PC-9 (cell line): ENCODE data around the gene SETD3. TPM values are rescaled to one million over a fixed set of nuclear protein-coding genes. Genes with fewer than 3 reads are reported as not detected.

Experiments used
- BruUV-seq: library from RNA; stranded (reverse); fragments of 400-500 nt; replicated peaks from 2 replicates; lab custom pipeline; 2021; lab: Mats Ljungman, UMichigan
- CTCF ChIA-PET: fragments of 300-600 bp; sonication (Branson Sonifier 250); formaldehyde crosslinking; loops from one replicate; lab custom pipeline; 2022; ENCODE audit warnings: antibody characterized with exemption; lab: Charles Lee
- POLR2A ChIA-PET: fragments of 300-600 bp; sonication (Branson Sonifier 250); formaldehyde crosslinking; loops from one replicate; lab custom pipeline; 2022; ENCODE audit warnings: antibody characterized with exemption; ENCODE audit not compliant: unreplicated experiment; lab: Charles Lee
- DNase-seq, 2 experiments: peaks; one replicate each; pipeline versions ENCODE4 v3.0.0 to v3.0.0-alpha.2; 2015 to 2022; ENCODE audit warnings: mixed read lengths in 1 of 2
- H2AFZ ChIP-seq: fragments of 200-600 bp; sonication (generic); 2 replicates; pipeline ENCODE4 v1.8.1; 2017; ENCODE audit warnings: antibody characterized with exemption
- H3F3A ChIP-seq: fragments of 200-600 bp; sonication (generic); 2 replicates; pipeline ENCODE4 v1.8.1; 2017; ENCODE audit warnings: antibody characterized with exemption, mild to moderate bottlenecking, low read depth; ENCODE audit not compliant: insufficient read depth
- H3K27ac ChIP-seq: fragments of 200-600 bp; sonication (generic); 2 replicates; pipeline ENCODE4 v1.6.1; 2016; ENCODE audit warnings: mixed run types
- H3K27me3 ChIP-seq: fragments of 200-600 bp; sonication (generic); 2 replicates; pipeline ENCODE4 v1.6.1; 2016; ENCODE audit warnings: low read depth, mixed run types; ENCODE audit not compliant: insufficient read depth
- H3K36me3 ChIP-seq: fragments of 200-600 bp; sonication (generic); 2 replicates; pipeline ENCODE4 v1.6.1; 2016; ENCODE audit warnings: low read depth, mixed run types
- H3K4me1 ChIP-seq: fragments of 200-600 bp; sonication (generic); replicated peaks from 2 replicates; pipeline ENCODE4 v1.6.1; 2016; ENCODE audit warnings: mixed run types; ENCODE audit not compliant: insufficient read depth
- H3K4me2 ChIP-seq: fragments of 200-600 bp; sonication (generic); 2 replicates; pipeline ENCODE4 v1.6.1; 2017; ENCODE audit warnings: mixed run types
- H3K4me3 ChIP-seq: fragments of 200-600 bp; sonication (generic); 2 replicates; pipeline ENCODE4 v1.6.1; 2016; ENCODE audit warnings: mixed run types
- H3K79me2 ChIP-seq: fragments of 200-600 bp; sonication (generic); 2 replicates; pipeline ENCODE4 v1.6.1; 2017; ENCODE audit warnings: low read depth, mixed run types
- H3K9me2 ChIP-seq: fragments of 200-600 bp; sonication (generic); 2 replicates; pipeline ENCODE4 v1.8.1; 2017; ENCODE audit warnings: mild to moderate bottlenecking; ENCODE audit not compliant: insufficient read depth
- H3K9me3 ChIP-seq: fragments of 200-600 bp; sonication (generic); 2 replicates; pipeline ENCODE4 v1.8.1; 2016; ENCODE audit warnings: low read depth; ENCODE audit not compliant: insufficient read depth
- H4K20me1 ChIP-seq: fragments of 200-600 bp; sonication (generic); 2 replicates; pipeline ENCODE4 v1.8.1; 2017; ENCODE audit not compliant: insufficient read depth
- CTCF ChIP-seq: fragments of 200-600 bp; sonication (generic); conservative IDR thresholded peaks from 2 replicates; pipeline ENCODE4 v1.6.1; 2017; ENCODE audit warnings: mixed run types, antibody characterized with exemption, mild to moderate bottlenecking, moderate library complexity
- EZH2 ChIP-seq: fragments of 200-600 bp; sonication (generic); IDR thresholded peaks from 2 replicates; pipeline ENCODE4 v1.8.0; 2017; ENCODE audit warnings: antibody characterized with exemption, low read depth
- intact Hi-C: fragments of 100-400 bp; cut with micrococcal nuclease; formaldehyde crosslinking; loops from one replicate; pipeline ENCODE4 v1.10.0; 2022; ENCODE audit not compliant: unreplicated experiment
- total RNA-seq: library from RNA; stranded (reverse); gene quantifications from 2 replicates; pipeline ENCODE4 v1.2.3, GENCODE V29; 2021

Gene SETD3
- total RNA-seq, 1 experiment from 2014 or later, result 13.4 TPM

- BruUV-seq, result no TSS peak
- Histone ChIP-seq H3K4me2 (no peak overlapping the region), H3K36me3 (no peaks in the 10 kb centered on the region), H3K9me3 (no peaks in the 10 kb centered on the region), H4K20me1 (no peaks in the 10 kb centered on the region; the same call in 1 of the 2 replicates), H3K27ac (no peak overlapping the region), H2AFZ (no peak overlapping the region), H3K9me2 (no peaks in the 10 kb centered on the region), H3K4me3 (no peak overlapping the region), H3K79me2 (no peaks in the 10 kb centered on the region), H3K4me1 (no peaks in the 10 kb centered on the region), H3K27me3 (no peaks in the 10 kb centered on the region), H3F3A (no peaks in the 10 kb centered on the region)
- POLR2A ChIA-PET, result no interaction called here
- intact Hi-C loops, result no loop called here
- CTCF ChIA-PET, result no interaction called here
- DNase-seq, result no peak
- no peak for TF ChIP-seq EZH2
- TF ChIP-seq CTCF, result no peak
Measured at GRCh38 chr14:99445931-99446330, 34.7 kb downstream of the SETD3 start.

- Histone ChIP-seq H3K4me3 (no peak overlapping the region), H3K9me2 (no peaks in the 10 kb centered on the region), H3K79me2 (no peaks in the 10 kb centered on the region), H4K20me1 (no peaks in the 10 kb centered on the region; the same call in 1 of the 2 replicates), H3K36me3 (no peaks in the 10 kb centered on the region), H3F3A (no peaks in the 10 kb centered on the region), H2AFZ (no peak overlapping the region), H3K27ac (no peak overlapping the region), H3K4me2 (no peak overlapping the region), H3K4me1 (no peaks in the 10 kb centered on the region), H3K27me3 (no peaks in the 10 kb centered on the region), H3K9me3 (no peaks in the 10 kb centered on the region)
- intact Hi-C loops, result no loop called here
- DNase-seq, result no peak
- TF ChIP-seq CTCF (no peak), EZH2 (no peak)
- no TSS peak for BruUV-seq
- POLR2A ChIA-PET, result no interaction called here
- CTCF ChIA-PET, result no interaction called here
Measured at GRCh38 chr14:99441918-99442317, 38.7 kb downstream of the SETD3 start.

DNA sequence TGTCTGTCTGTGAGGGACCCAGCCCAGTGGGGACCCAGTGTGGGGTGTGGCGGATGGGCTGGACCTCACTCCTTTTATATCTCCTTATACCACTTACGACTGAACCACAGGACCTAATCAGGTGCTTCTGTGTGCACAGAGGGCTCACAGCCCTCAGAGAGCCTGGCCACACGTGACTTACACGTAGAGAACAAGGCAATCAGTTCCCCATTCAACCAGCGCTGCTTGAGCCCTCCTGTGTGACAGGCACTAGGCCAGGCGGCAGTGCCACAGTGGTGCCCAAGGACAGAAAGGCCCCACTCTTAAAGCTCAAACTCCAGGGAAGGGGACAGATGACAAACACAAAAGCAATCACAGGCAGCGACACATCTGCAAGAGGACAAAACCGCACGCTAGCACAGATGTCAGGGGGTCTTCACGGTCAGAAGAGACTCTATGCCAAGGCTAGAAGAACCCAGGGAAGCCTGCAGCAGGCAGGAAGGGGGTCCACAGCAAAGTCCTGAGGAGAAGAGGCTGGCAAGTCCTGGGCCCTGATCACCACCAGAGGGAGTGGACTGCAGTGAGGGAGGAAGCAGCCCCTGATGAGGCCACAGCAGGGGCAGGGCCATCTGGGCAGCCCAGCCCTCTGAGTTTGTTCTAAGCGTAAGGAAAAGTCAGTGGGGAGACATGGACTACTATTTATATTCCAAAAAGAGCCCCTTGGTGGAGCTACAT is 39.3 kb downstream of the SETD3 start:
- intact Hi-C loops, result no loop called here
- no peaks in the 10 kb centered on the region for H3K9me3 ChIP-seq
- no peak overlapping the region for H3K4me3 ChIP-seq
- no peak overlapping the region for H3K27ac ChIP-seq
- no peak overlapping the region for H3K4me2 ChIP-seq
- no peaks in the 10 kb centered on the region for H3K9me2 ChIP-seq
- ChIA-PET POLR2A (no interaction called here), CTCF (no interaction called here)
- no peak for TF ChIP-seq EZH2
- no peak for TF ChIP-seq CTCF
- DNase-seq, result no peak
- H3K4me1 ChIP-seq, result no peaks in the 10 kb centered on the region
- H3F3A ChIP-seq, result no peaks in the 10 kb centered on the region
- BruUV-seq, result no TSS peak
- H3K79me2 ChIP-seq, result no peaks in the 10 kb centered on the region
- H3K27me3 ChIP-seq, result no peaks in the 10 kb centered on the region
- H4K20me1 ChIP-seq, result no peaks in the 10 kb centered on the region; the same call in 1 of the 2 replicates
- H3K36me3 ChIP-seq, result no peaks in the 10 kb centered on the region
- no peak overlapping the region for H2AFZ ChIP-seq
